DND-41 (cell line): Measurements from ENCODE around the gene MED29.
A peak's percentile ranks its signal among the peaks of the same experiment; 100 is the strongest.

Experiments
- ATAC-seq: fragments of 200-7000 bp; cut with Tn5 transposase; 3 replicates; pipeline ENCODE4 v1.9.1; 2021; ENCODE audit warnings: low read depth; ENCODE audit not compliant: insufficient read depth
- DNase-seq: peaks from one replicate; pipeline ENCODE4 v3.0.0-alpha.2; 2020
- H2AFZ ChIP-seq: 2 replicates; pipeline ENCODE4 v1.6.0; 2012; ENCODE audit warnings: low read depth, low read length
- H3K27ac ChIP-seq: 2 replicates; pipeline ENCODE4 v1.5.1; 2012; ENCODE audit warnings: low read length, inconsistent platforms
- H3K27me3 ChIP-seq: fragments of 200-600 bp; sonication (generic); 2 replicates; pipeline ENCODE4 v1.6.0; 2012; ENCODE audit warnings: low read length, mild to moderate bottlenecking, inconsistent platforms; ENCODE audit not compliant: insufficient read depth, poor library complexity
- H3K36me3 ChIP-seq: 2 replicates; pipeline ENCODE4 v1.5.1; 2012; ENCODE audit warnings: low read length, inconsistent platforms; ENCODE audit not compliant: insufficient read depth
- H3K4me1 ChIP-seq: 2 replicates; pipeline ENCODE4 v1.5.1; 2012; ENCODE audit warnings: mild to moderate bottlenecking, low read length; ENCODE audit not compliant: insufficient read depth
- H3K4me2 ChIP-seq: 2 replicates; pipeline ENCODE4 v1.6.0; 2012; ENCODE audit warnings: mild to moderate bottlenecking, moderate library complexity, low read length, inconsistent platforms; ENCODE audit not compliant: insufficient read depth
- H3K4me3 ChIP-seq, 2 experiments: fragments of 200-600 bp in 1 of 2; shearing (Covaris generic) in 1 of 2; 2 replicates each; pipeline ENCODE4 v1.5.1; 2012 to 2016; ENCODE audit warnings: inconsistent platforms in 2 of 2, low read length in 2 of 2, mild to moderate bottlenecking in 2 of 2, low read depth in 1 of 2, moderate library complexity in 1 of 2
- H3K79me2 ChIP-seq: 2 replicates; pipeline ENCODE4 v1.6.0; 2012; ENCODE audit warnings: low read length, inconsistent platforms; ENCODE audit not compliant: insufficient read depth
- H3K9ac ChIP-seq: 2 replicates; pipeline ENCODE4 v1.6.0; 2012; ENCODE audit warnings: low read depth, mild to moderate bottlenecking, inconsistent platforms, low read length, moderate library complexity
- H3K9me3 ChIP-seq: 2 replicates; pipeline ENCODE4 v1.5.1; 2012; ENCODE audit warnings: low read length, moderate library complexity, mild to moderate bottlenecking, inconsistent platforms; ENCODE audit not compliant: insufficient read depth, severe bottlenecking
- H4K20me1 ChIP-seq: 2 replicates; pipeline ENCODE4 v1.6.0; 2012; ENCODE audit warnings: low read length; ENCODE audit not compliant: insufficient read depth
- CTCF ChIP-seq: IDR thresholded peaks from 2 replicates; pipeline ENCODE4 v1.5.1; 2012; ENCODE audit warnings: borderline replicate concordance, low read length, moderate library complexity, mild to moderate bottlenecking; ENCODE audit not compliant: poor library complexity, severe bottlenecking; ENCODE audit errors: extremely low read depth
- EZH2 ChIP-seq: IDR thresholded peaks from 3 replicates; pipeline ENCODE4 v1.6.1; 2012; ENCODE audit warnings: borderline replicate concordance, low read depth, mild to moderate bottlenecking, moderate library complexity, low read length, inconsistent platforms; ENCODE audit not compliant: severe bottlenecking

The MED29 gene

GRCh38 chr19:39402346-39403300 is 11.4 kb downstream of the MED29 start:
- H3K9ac ChIP-seq: peak overlapping the region; percentile 48
- H3K36me3 ChIP-seq: peaks cover 9% of the 10 kb centered on the region; the same call in 1 of the 2 replicates
- TF ChIP-seq EZH2 (no peak), CTCF (no peak)
- peak overlapping the region; percentile 52 for H3K27ac ChIP-seq
- peaks cover 50% of the 10 kb centered on the region for H3K4me1 ChIP-seq
- H3K9me3 ChIP-seq: no peaks in the 10 kb centered on the region
- no peaks in the 10 kb centered on the region for H3K27me3 ChIP-seq
- peaks cover 1% of the 10 kb centered on the region; the same call in 1 of the 2 replicates for H4K20me1 ChIP-seq
- ATAC-seq (peak; percentile 30), DNase-seq (peak; percentile 85)
- peaks cover 8% of the 10 kb centered on the region for H3K79me2 ChIP-seq
- H3K4me3 ChIP-seq: peak overlapping the region in 1 of 2 experiments; percentile 45; a peak in 2 of 4 replicates
- peak overlapping the region; percentile 67 for H2AFZ ChIP-seq
- peak overlapping the region; percentile 61 for H3K4me2 ChIP-seq

- H2AFZ ChIP-seq: no peak overlapping the region
- H3K27ac ChIP-seq: no peak overlapping the region
- H3K4me1 ChIP-seq: peaks cover 50% of the 10 kb centered on the region
- H3K36me3 ChIP-seq: peaks cover 14% of the 10 kb centered on the region
- no peak overlapping the region for H3K4me2 ChIP-seq
- H3K9ac ChIP-seq: no peak overlapping the region; the same call in 1 of the 2 replicates
- H3K27me3 ChIP-seq: no peaks in the 10 kb centered on the region
- H3K4me3 ChIP-seq: no peak overlapping the region
- DNase-seq (no peak), ATAC-seq (no peak)
- H3K79me2 ChIP-seq: peaks cover 18% of the 10 kb centered on the region
- peaks cover 11% of the 10 kb centered on the region; the same call in 1 of the 2 replicates for H4K20me1 ChIP-seq
- TF ChIP-seq CTCF (no peak), EZH2 (no peak)
- no peaks in the 10 kb centered on the region for H3K9me3 ChIP-seq
Measured at GRCh38 chr19:39403331-39404312, 12.4 kb downstream of the MED29 start.

DNA sequence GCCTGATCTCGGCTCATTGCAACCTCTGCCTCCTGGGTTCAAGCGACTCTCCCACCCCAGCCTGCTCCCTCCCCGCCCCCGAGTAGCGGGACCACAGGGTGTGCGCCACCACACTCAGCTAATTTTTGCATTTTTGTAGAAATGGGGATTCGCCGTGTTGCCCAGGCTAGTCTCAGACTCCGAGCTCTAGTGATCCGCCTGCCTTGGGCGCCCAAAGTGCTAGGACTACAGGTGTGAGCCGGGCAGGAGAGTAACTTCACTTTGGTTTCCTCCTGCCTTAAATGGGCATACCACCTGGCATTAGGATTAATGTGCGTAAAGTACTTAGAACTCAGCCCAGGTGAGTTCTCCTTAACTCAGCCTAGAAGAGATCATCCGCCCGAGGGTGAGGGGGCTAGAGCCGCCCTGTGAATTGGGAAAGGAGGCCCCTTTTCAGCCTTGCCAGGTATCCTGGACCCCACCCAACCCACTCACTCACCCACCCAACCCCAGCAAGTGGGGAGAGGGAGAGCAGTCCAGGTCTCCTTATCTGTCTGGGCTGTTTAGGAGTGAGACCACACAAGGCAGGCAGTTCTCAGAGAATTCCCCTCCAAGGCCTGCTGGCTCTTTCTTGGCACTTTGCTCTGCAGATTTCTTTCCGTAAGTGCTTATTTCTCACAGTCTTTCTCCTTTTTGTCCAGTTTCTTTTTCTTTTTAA is 14.2 kb downstream of the MED29 start:
- H3K9me3 ChIP-seq: no peaks in the 10 kb centered on the region
- no peak for TF ChIP-seq CTCF
- no peak for TF ChIP-seq EZH2
- H2AFZ ChIP-seq: no peak overlapping the region
- DNase-seq: no peak
- H3K36me3 ChIP-seq: peaks cover 12% of the 10 kb centered on the region
- H4K20me1 ChIP-seq: peaks cover 14% of the 10 kb centered on the region; the same call in 1 of the 2 replicates
- 0 out of 2 replicates have a peak overlapping the region, but pooled peaks have one; percentile 92 for H3K9ac ChIP-seq
- no peak overlapping the region for H3K27ac ChIP-seq
- no peak for ATAC-seq
- H3K4me3 ChIP-seq: no peak overlapping the region
- no peaks in the 10 kb centered on the region for H3K27me3 ChIP-seq
- peaks cover 20% of the 10 kb centered on the region for H3K79me2 ChIP-seq
- peaks cover 66% of the 10 kb centered on the region for H3K4me1 ChIP-seq
- H3K4me2 ChIP-seq: peak overlapping the region; percentile 74; the same call in 1 of the 2 replicates
